ENCODE results near the gene ARHGEF28. TPM values are rescaled to one million over a fixed set of nuclear protein-coding genes. Genes with fewer than 3 reads are reported as not detected.

Gene ARHGEF28
- total RNA-seq: 0.27 TPM

GRCh38 chr5:73625944-73626811, at the start of gene ARHGEF28:
TSS of gene ARHGEF28 (plus strand) at chr5:73626196. CDS start at chr5:73684852, 58,656 bp downstream.
- peak in 2 of 3 donors; percentile 50 to 65 for DNase-seq (ENCODE audit: low read depth in 2 of 3, low spot score in 2 of 3)

GRCh38 chr5:73582285-73583145, 43.5 kb upstream of the ARHGEF28 start:
- no peak for DNase-seq (ENCODE audit: low read depth in 2 of 3, low spot score in 2 of 3)

DNA sequence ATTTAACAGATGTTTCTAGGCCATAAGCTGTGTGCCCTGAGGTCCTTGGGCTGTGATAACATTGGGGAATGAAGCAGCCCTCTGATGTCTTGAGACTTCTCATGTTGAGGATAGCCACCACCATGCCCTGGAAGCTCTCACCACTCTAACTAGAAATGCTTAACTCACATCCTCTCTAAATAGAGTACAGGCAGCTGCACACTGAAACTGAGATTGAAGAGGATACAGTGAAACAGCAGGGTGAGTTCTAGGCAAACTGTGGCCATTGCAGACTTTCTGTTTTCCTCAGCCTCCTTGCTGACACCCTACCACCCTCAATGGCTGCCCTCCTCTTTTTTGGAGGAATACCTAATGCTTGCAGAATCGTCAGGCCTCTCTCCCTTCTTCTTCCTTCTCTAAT, 38.1 kb upstream of the ARHGEF28 start:
- DNase-seq (ENCODE audit: low read depth in 2 of 3, low spot score in 2 of 3): no peak

DNA sequence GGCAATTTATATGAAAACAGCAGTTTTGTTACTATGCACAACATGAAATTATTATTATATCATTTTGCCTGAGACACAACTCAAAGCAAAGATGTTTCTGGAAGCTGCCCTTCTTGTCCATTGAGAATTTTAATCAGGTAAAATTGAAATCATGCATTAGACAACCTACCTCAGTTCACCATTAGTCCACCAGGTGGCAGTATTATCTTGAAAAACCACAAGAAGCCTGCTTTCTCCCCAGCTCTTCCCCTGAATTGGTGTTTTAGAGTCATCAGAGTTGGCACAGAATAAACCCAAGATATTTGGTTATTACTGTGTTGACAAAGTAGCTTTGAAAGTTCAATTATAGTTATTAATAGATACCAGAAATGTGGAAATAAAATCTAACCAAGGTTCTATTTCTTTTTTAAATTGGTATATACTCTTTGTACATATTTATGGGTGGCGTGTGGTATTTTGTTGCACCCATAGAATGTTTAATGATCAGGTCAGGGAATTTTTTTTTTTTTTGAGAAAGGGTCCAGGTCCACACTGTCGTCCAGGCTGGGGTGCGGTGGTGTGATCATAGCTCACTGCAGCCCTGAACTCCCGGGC, 34.8 kb upstream of the ARHGEF28 start:
- DNase-seq (ENCODE audit: low read depth in 2 of 3, low spot score in 2 of 3): peak; percentile 42 to 88 (median 70)

GRCh38 chr5:73591698-73592501, 34.1 kb upstream of the ARHGEF28 start:
- DNase-seq (ENCODE audit: low read depth in 2 of 3, low spot score in 2 of 3): no peak

DNA sequence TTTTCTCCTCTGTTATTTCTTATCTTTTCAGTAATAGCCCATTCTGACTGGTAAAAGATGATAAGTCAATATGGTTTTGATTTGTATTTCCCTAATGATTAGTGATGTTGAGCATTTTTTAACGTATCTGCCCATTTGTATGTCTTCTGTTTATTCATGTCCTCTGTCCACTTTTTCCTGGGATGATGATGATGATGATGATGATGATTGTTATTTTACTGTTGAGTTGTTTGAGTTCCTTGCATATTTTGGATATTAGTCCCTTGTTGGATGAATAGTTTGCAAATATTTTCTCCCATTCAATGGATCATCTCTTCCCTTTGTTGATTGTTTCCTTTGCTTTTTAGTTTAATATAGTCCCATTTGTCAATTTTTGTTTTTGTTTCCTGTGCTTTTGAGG, 33.4 kb upstream of the ARHGEF28 start:
- DNase-seq (ENCODE audit: low read depth in 2 of 3, low spot score in 2 of 3): no peak

- peak in 2 of 3 donors; percentile 36 to 65 for DNase-seq (ENCODE audit: low read depth in 2 of 3, low spot score in 2 of 3)
These were observed 29.2 kb upstream of the ARHGEF28 start for GRCh38 chr5:73596705-73597328.

DNA sequence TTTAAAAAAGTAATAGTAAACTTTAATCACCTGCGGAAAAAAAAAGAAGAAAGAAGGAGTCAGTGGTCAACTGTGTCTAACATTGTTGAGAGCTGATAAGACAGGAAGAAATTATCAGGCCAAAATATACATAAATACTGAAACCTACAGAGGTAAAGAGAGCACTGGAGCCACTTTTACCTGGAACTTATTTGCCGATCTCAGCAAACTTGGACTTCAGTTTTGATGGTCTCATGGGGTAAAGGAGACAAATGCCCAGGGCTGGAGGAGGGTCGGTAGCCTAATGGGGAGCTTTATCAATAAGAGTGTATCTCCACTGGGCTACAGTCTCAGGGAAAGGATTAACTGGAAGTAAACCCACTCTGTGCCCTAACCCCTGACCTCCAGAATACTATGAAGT, 26.6 kb upstream of the ARHGEF28 start:
- DNase-seq (ENCODE audit: low read depth in 2 of 3, low spot score in 2 of 3): no peak

- no peak for DNase-seq (ENCODE audit: low read depth in 2 of 3, low spot score in 2 of 3)
These were observed 22.0 kb upstream of the ARHGEF28 start for GRCh38 chr5:73603998-73604397.

DNA sequence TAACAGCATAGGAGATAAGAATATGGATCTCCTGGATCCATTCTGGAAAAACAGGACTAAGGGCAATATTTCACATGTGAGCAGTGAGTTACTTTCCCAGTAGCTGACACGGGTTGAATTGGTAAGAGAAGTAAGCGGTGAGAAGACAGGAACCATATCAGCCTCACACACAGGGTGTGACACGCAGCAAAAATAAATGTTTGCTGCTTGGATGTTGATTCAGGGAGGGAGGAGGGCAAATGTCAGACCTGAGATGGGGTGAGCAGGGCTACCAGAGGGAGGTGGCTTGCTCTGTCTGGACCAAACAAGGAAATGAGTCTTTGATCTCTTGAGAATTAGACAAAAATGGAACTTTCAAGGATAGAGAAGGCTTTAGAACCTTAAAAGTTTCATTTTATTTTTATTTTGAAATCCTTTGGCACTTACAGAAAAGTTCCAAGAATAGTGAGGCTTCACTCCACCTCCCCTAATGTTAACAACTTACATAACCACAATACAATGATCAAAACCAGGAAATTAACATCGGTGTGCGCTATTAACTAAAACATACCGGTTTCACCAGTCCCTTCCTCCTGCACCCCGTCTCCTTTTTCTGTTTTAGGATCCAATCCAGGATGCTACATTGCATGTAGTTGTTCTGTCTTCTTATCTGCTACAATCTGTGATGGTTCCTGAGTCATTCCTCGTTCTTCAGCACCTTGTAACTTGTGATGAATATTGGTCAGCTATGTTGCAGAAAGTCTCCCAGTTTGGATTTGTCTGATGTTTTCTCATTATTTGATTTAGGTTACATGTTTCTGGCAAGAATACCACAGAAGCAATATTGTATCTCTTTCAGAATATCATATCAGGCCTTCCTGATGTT, 20.5 kb upstream of the ARHGEF28 start:
- DNase-seq (ENCODE audit: low read depth in 2 of 3, low spot score in 2 of 3): no peak

DNA sequence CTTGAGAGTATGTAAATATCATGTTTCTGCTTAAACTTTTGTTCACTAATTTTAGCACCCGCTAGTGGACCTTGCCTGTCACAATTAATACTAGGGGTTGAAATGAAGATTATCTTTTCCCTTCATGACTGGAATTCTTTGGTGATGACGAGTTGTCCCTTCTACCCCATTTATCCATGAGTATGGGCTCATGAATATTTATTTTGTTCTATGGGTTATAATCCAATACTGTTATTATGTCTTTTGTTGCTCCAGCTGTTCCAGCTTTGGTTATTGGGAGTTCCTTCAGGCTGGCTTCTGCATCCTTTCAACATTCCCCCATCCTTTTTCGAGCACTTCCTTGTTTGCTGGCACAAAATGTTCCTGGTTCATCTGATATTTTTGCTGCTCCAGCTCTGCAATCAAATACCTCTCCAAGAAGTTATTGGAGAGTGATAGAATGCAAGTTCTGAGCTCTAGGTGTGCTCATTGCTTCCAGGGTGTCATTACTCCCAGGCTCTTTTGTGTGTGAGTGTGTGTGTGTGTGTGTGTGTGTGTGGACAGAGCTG, 19.7 kb upstream of the ARHGEF28 start:
- no peak for DNase-seq (ENCODE audit: low read depth in 2 of 3, low spot score in 2 of 3)

GRCh38 chr5:73607228-73607627, 18.8 kb upstream of the ARHGEF28 start:
- DNase-seq (ENCODE audit: low read depth in 2 of 3, low spot score in 2 of 3): no peak

DNA sequence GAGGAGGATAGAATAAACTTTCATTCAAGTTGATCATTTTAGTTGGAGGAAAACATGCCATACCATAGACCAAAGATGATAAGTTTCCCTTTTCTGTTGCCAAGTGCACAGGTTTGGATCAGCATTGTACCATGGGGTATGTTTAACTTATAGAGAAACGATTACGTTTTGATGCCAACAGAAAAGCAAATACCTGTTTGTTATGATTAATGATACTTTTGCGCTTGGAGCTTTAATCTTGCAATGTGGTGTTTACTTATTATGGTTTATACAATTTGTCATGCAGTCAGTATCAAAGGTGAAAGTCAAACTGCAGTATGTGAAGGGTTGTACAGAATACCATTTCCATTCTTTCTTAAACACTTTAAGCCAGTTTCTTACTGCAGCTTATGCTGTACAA, 13.2 kb upstream of the ARHGEF28 start:
- DNase-seq (ENCODE audit: low read depth in 2 of 3, low spot score in 2 of 3): no peak

DNA sequence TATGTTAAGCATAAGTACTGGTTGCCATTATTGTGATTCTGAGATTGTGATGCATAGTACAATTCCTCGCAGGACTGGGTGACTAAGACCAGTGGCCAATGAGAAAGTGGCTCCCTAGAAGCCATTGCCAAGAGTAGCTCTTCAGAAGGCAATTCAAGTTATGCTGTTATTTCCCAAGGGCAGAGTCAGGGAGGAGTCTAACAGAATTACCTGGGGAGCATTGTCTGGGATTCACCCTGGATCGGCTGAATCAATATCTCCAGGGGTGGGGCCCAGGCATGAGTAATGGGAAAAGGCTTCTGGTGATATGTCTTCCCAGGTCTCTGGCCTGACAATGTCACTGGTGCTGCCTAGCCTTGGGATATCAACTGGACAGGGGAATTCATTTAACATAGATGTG, 10.9 kb upstream of the ARHGEF28 start:
- DNase-seq (ENCODE audit: low read depth in 2 of 3, low spot score in 2 of 3): no peak

DNA sequence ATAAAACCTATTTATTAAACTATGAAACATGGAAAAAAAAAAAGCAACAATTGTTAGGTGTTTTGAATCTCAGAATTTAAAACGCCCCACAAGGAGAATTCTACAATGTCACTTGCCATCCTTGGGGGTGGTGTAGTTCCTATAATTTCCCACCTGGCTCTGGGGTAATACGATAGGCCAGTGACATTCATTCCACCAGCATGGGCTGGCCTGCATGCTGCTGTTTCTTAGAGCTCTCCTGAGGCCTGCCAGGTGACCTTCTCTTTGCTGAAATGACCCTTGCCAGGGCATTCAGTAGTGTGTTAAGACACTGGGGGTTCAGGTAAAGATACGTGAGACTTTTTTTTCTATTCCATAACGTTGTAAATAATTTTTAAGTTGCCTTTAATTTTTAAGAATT, 10.0 kb upstream of the ARHGEF28 start:
- no peak for DNase-seq (ENCODE audit: low read depth in 2 of 3, low spot score in 2 of 3)

- DNase-seq (ENCODE audit: low read depth in 2 of 3, low spot score in 2 of 3): no peak
These were observed 8.3 kb upstream of the ARHGEF28 start for GRCh38 chr5:73617510-73618279.

- no peak for DNase-seq (ENCODE audit: low read depth in 2 of 3, low spot score in 2 of 3)
These were observed 6.2 kb upstream of the ARHGEF28 start for GRCh38 chr5:73619606-73620333.
